GM12892 (cell line): ENCODE measurements around the gene ST7.

Experiments
- POLR2A ChIP-seq: IDR thresholded peaks from 2 replicates; pipeline ENCODE4 v1.6.1; 2011; ENCODE audit warnings: low read depth, low read length, control low read depth
- POLR2AphosphoS5 ChIP-seq: IDR thresholded peaks from 2 replicates; pipeline ENCODE4 v1.6.1; 2011; ENCODE audit warnings: low read depth, low read length, control low read depth

- TF ChIP-seq POLR2A (no peak), POLR2AphosphoS5 (no peak)
These were observed 121.1 kb downstream of the ST7 start for GRCh38 chr7:117074378-117074777.
